Lower leg skin (tissue), 3 donors: Measurements from ENCODE around the gene SLC35A1.

Source experiments
- CTCF ChIP-seq, 3 donors: fragments of 450-650 bp; IDR thresholded peaks; one replicate each; pipeline ENCODE4 v1.5.1; 2016; ENCODE audit warnings: antibody characterized with exemption in 3 of 3, mild to moderate bottlenecking in 3 of 3, moderate library complexity in 2 of 3
- POLR2A ChIP-seq, 2 donors: fragments of 450-650 bp; IDR thresholded peaks; one replicate each; pipeline ENCODE4 v1.6.1; 2016 to 2017; ENCODE audit warnings: antibody characterized with exemption in 2 of 2, mild to moderate bottlenecking in 1 of 2, moderate library complexity in 1 of 2

- no peak for TF ChIP-seq POLR2A (IDR thresholded peaks at IDR 0.05)
- TF ChIP-seq CTCF (IDR thresholded peaks at IDR 0.05) = no peak
Measured at GRCh38 chr6:87431263-87431662, 41.5 kb upstream of the SLC35A1 start.
